ENCODE data around the gene IFT80. TPM values are rescaled to one million over a fixed set of nuclear protein-coding genes. Genes with fewer than 3 reads are reported as not detected.

IFT80 gene
- total RNA-seq, 1 donor from 2014 or later: 11.0 TPM

DNA sequence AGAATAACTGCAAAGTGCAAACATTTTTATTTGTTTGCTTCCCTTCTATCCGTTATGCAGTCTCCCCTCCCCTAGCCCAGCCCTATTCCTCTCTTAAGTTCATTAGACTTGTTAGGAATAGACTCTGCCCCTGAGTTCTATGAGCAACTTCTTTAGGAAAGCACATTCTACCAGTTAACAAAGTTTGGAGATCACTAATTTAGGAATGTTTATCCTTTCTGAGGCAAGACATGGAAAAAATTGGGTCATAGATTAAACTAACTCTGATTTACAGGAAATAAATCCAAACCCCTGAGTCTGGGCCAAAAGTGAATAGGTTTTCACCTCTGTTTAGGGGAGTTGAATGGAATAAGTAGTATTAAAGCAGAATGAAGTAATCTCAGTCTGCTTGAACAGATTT, 139.4 kb downstream of the IFT80 start:
- no peak for ATAC-seq

DNA sequence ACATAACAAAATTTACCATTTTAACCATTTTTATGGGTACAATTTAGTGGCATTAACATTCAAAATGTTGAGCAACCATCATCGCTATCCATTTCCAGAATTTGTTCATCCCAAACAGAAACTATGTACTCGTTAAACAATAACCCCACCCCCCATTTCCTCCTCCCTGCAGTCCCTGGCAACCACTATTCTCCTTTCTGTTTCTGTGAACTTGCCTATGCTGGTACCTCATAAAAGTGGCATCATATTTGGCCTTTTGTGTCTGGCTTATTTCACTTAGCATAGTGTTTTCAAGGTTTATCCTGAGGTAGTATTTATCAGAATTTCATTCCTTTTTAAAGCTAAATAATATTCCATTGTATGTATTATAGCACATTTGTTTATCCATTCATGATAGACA, 141.4 kb downstream of the IFT80 start:
- ATAC-seq: no peak

DNA sequence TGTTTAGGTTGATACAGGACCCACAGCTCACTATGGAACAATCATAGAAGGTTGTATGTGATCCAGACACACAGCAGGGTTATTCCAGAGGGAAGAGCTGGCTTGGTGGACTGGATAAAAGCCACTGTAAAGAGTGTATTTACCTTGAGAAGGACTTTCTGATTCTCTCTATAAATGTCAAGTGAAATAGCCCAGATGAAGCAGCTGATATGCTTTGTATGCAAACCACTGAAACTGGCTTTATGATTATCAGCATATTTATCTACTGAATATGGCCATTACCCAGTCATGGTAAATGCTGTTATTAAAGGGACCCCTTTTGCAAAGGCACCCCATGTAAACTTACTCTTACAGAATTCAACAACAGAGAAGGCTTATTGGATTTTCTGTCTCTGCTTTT, 145.7 kb downstream of the IFT80 start:
- ATAC-seq: no peak

DNA sequence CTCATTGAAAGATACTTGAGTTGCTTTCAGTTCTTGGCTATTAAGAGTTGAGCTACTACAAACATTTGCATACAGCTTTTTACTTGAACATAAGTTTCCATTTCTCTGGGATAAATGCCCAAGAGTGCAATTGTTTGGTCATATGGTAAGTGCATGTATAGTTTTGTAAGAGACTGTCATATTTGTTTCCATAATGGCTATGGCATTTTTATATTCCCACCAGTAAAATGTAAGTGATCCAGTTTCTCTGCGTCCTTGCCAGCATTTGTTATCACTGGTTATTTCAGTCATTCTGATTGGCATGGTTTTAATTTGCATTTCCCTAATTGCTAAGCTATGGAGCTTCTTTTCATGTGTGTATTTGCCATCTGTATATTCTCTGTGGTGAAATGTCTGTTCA, 151.3 kb downstream of the IFT80 start:
- no peak for ATAC-seq

DNA sequence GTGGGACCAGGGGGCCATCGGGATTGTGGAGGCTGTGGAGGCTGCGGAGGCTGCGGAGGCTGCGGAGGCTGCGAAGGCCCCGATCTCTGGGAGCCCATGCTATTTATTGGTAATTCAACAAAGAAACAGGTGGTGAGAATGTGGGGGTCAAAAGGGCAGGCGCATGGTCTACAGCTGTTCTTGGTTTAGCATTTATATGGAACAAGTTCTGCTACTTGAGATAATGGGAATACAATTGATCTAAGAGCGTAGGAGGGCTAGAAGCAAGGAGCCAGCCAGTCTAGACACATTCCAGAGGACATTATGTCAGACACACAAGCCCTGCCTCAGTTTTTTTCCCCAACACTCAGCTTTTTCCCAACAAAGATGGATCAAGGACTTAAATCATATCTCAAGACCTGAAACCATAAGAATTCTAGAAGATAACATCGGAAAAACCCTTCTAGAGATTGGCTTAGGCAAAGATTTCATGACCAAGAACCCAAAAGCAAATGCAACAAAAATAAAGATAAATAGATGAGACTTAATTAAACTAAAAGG, 153.7 kb downstream of the IFT80 start:
- no peak for ATAC-seq

DNA sequence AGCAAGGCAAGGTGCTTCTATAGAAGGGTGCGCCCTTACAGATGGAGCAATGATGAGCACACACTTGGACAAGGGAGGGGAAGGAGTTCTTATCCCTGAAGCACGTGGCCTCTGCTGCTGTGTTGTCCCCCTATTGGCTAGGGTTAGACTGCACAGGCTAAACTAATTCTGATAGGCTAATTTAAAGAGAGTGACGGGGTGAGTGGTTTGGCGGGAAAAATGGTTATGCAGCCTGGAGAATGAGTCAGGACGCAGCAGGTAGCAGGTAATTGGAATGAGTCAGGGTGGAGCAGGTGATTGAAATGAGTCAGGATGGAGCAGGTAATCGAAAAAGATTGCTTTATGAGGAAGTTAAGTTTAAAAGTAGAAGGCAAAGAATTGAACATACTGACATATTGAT, 158.3 kb downstream of the IFT80 start:
- peak; percentile 67 for ATAC-seq

DNA sequence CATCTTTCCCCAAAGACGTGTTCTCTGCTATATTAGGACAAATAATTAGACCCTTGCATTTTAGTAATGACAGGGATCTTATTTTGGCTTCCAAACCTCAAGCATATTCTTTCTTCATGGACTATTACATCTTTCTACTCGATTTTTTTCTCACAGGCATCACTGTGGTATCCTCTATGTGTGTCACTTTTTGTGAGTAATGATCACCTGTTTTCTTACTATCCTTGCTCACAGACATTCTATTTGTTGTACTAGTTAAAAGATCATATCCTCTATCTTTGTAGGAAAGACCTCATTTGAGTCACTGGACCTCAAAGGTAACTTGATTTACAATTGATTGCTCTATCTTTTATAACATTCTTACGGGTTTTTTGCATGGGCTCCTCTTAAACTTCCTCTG, 167.0 kb downstream of the IFT80 start:
- no peak for ATAC-seq

DNA sequence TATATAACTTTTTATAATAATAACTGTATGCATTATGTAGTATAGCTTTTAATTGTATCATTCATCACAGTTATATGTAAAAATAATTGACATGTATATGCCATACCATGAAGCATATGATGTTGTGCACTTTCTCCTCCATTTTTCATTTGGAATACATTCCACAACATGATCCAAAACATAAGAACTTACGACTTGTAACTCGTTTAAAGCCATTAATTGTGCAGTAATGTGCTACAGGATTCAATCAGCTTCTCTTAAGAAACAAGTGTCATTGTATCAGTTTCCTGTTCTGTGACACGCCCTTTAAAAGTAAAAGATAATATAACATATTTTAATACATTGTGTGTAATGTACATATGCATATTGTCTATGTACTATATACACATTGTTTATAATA, 171.6 kb downstream of the IFT80 start:
- ATAC-seq: no peak

DNA sequence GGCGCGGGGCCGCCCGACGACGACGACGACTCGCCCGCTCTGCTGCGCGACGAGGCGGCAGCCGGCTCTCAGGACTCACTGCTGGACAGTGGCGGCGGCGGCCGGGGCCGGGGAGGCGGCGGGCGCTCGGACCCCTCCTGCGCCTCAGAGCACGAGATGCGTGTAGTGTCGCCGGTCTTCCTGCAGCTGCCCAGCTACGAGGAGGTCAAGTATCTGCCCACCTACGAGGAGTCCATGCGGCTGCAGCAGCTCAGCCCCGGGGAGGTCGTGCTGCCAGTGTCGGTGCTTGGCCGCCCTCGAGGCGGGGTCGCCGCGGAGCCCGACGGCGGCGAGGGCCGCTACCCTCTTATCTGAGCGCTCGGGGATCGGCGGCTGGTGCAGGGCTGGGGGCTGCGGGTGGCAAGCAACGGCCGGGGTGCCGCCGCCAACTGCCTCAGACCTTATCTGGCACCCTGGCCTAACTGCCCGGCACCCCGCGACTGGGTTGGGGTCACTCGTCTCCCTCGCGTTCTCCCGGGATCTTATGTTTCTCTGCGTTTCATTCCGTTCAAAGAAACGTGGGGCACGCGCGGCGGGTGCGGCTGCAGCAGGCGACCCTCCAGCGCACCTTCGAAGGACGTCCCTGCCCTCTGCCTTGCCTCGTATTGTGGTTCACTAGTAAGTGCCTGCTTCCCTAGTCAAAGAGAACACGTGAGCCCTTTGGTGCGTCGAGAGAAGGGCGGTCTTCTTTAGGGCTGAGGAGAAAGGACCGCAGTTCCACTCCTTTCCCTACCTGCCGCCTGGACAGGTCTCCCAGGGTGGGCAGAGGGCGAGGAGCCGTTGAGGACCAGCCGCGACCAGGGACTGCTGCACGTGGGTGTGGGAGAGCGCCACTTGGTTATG, 172.8 kb downstream of the IFT80 start:
- ATAC-seq: peak; percentile 26

DNA sequence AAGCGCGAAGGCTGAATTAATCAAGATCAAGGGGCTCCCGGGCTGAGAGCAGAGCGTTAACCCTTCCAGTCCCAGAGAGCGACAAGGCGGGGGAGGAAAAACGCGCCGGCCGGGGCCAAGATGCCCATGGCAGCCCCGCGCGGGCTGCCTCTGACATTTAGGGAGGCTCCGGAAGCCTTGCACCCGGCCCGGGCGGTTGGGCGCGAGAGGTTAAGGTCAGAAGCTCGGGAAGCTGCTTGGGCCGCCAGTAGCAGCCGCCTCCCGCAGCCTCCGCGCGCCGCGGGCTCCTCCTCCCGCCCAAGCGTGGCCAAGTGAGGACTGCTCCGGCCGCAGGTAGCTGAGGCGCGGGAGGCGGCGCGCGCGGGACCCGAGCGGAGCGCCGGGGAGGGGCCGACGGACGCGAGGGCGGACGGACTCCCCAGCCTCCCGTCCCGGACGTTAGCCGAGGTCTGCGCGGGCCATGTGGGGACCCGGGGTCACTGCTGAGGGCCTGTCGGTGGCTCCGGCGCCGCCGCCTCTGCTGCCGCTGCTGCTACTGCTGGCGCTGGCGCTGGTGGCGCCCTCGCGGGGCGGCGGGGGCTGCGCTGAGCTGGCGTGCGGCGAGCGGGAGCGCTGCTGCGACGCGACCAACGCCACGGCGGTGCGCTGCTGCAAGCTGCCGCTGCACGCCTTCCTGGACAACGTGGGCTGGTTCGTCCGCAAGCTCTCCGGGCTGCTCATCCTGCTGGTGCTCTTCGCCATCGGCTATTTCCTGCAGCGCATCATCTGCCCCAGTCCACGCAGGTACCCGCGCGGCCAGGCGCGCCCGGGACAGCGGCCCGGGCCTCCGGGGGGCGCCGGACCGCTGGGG, 173.6 kb downstream of the IFT80 start, which contains the start of gene C3orf80:
Gene C3orf80 (plus strand): TSS at position 247 of the 850 bp plus-strand sequence. CDS start 214 bp downstream, at position 461.
- peak; percentile 83 for ATAC-seq

DNA sequence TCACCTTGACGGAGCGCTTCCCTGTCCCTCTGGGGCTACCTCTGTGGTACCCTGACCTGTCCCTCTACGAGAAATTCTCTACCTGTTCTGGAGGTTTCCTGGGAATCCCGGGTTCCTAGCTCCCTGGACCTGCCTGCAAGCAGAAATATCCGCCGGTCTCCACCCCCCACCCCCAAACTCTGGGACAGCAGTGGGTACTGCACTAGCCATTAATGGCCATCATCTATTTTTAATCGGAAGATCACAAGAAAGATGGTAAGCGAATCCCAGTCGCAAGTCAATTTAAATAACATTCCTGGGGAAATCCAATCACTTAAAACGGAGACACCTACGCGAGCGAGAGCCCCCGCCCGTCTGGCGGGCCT, 174.2 kb downstream of the IFT80 start:
- ATAC-seq: no peak

DNA sequence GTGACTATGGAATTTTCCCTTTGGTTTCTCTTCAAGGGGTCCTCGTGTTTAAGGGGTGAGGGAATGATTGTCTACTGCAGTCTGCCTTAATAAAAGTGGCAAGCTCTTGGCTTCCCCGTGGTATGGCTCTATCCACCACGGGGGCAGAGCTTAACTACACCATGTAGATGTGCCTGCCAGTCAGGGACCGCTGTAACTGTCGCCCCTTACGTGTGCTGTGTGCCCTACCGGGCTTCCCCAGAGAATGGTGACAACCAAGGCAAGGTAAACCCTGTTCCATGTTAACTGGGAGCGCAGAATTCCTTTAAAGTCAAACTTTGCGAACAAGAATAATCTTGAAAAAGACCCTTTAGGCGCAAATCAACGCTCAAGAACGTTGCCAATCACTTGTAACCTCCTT, 174.8 kb downstream of the IFT80 start:
- ATAC-seq: no peak

DNA sequence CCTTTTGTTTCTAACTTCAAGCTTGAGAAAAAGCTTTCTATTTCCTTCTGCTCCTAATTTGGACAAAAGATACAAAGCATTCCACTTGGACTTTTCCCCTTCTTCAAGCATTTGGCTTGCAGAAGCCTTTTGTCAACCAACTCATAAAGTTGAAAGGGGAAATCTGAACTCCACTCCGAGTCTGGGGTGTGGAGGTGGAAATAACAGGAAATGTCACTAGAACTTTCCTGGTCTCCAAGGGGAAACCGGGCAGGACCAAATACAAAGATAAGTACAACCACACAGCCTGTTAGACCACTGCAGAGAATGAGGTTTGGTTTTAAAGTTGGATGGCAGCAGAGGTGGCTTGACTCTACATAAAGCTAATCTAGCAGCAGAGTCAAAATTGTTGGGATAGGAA, 178.0 kb downstream of the IFT80 start:
- no peak for ATAC-seq

DNA sequence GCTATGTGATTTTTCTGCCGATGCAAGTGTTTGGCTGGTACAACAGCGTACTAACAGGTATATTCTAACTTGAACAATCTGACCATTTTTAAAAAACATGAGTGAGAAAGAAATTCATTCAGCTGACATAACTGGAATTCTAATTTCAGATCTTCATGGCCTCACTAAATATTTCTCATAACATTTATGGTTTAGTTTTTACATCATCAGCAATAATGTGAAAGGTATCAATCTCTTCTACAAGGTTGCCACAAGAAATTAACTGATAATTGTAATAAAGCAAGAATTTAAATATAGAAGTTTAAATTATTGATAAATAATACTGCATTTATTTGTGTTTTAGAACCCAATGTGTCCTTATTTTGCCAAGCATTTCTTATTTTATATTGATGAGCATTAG, 179.0 kb downstream of the IFT80 start:
- ATAC-seq: no peak

DNA sequence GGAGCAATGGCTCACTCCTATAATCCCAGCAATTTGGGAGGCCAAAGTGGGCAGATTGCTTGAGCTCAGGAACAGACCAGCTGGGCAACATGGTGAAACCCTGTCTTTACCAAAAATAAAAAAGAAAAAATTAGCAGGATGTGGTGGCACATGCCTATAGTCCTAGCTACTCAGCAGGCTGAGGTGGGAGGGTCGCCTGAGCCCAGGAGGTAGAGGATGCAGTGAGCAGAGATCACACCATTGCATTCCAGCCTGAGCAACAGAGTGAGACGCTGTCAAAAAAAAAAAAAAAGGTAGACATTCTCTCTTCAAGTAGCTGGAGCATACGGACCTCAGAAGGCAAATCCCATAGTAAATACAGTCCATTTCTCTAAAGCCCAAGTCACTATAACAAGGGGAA, 180.9 kb downstream of the IFT80 start:
- ATAC-seq: no peak

DNA sequence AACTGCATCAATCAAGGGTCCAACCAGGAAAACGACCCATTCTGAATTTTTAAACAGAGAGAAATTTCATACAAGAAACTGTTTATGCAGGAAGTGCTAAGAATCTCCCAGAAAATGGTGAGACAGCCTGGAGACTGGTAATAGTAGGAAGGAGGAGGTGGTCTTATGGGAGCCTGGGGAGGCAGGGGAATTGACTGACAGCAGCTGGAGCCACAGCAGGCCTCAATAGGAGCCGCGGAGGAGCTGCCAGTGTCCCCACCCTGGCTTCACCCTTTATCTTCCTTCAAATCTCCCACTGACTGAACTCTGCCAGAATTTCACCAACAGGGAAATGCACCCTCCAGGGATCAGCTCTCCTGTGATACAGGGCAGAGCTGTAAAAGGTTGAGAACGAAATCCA, 181.3 kb downstream of the IFT80 start:
- ATAC-seq: no peak

DNA sequence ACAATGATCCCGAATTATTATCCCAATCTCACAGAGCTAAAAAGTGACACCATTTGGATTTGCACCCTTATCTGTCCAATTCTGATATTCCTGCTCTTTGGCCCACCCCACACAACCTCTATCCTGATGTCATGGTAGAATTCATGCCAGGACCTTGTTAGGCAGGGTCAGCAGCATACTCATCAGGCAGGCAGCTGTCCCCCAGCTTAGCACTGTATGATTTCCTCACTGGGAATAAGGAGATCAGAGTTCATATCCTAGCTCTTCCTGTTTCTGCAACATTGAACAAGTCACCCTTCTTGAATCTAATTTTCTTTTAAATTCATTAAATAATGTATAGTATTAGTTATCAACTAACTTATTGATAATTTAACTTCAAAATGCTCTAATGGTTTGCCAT, 185.8 kb downstream of the IFT80 start:
- ATAC-seq: no peak

DNA sequence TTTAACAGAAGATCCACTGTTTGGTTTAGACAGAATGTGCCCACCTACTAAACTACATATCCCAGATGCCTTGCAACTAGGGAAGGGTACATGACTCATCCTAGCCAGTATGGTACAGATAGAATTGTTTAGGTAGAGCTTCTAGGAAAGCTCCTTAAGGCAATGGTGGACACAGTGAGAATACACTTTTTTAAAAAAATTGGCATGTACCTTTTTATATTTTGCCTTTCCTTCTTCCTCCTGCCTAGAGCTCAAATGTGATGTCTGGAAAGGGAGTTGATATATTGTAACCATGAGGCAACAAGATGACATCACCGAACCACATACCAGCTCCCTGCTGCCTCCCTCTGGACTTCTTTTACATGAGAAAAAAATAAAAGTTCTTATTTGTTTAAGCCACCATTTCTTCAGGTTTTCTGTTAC, 188.2 kb downstream of the IFT80 start:
- ATAC-seq: peak; percentile 75

DNA sequence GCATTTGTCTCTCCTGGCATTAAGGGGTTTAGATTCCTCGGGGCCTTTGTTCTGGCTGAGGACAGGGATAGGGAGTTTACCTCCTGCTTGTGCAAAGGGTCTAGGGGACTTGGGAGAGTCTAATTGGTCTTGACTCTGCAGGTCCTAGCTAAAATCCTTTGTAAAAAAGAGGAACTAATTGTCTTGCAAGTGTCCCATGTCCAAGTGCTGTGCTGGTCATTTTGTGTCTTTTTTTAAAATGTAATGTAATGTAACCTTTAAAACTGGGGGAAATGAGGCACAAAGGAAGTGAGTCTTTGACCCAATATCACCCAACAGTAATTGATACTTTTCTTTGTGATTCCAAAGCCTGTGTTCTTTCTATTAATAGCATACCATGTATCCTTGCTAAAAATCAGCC, 188.7 kb downstream of the IFT80 start:
- no peak for ATAC-seq
